ENCODE measurements around the gene UBAP1L. TPM values are rescaled to one million over a fixed set of nuclear protein-coding genes. Genes with fewer than 3 reads are reported as not detected.

The UBAP1L gene
- total RNA-seq, 1 experiment from 2014 or later, result 3.0 TPM

GRCh38 chr15:65050270-65050669, 64.7 kb downstream of the UBAP1L start:
- Mint-ChIP-seq H3K9me3 (no peaks in the 10 kb centered on the region), H3K36me3 (ENCODE audit: insufficient read depth in 1 of 3, low read depth in 3 of 3) (peaks cover 0 to 1% (median 0%) of the 10 kb centered on the region in 3 experiments; a peak in 1 of 7 replicates), H3K4me1 (peaks cover 7 to 9% of the 10 kb centered on the region in 2 experiments), H3K27me3 (ENCODE audit: low read depth) (no peaks in the 10 kb centered on the region), H3K27ac (no peak overlapping the region), H3K4me3 (no peak overlapping the region)
- Histone ChIP-seq H2BK12ac (ENCODE audit: insufficient read length, low read depth, low read length) (no peak overlapping the region), H2BK20ac (ENCODE audit: low read depth, low read length, poor library complexity, severe bottlenecking) (no peak overlapping the region), H3K18ac (ENCODE audit: insufficient read length, low read depth, low read length) (no peak overlapping the region), H2BK15ac (ENCODE audit: low read depth, low read length) (no peak overlapping the region), H4K8ac (replicated peaks; ENCODE audit: insufficient read length, low read depth, low read length) (no peak overlapping the region), H2AK5ac (ENCODE audit: insufficient read length, low read length) (no peak overlapping the region), H4K5ac (ENCODE audit: insufficient read length, low read depth, low read length) (no peak overlapping the region), H3T11ph (ENCODE audit: low read length) (no peak overlapping the region), H3K9ac (ENCODE audit: extremely low read depth, insufficient read length, low read length) (no peak overlapping the region), H3K9me3 (ENCODE audit: control insufficient read depth, low read depth, low read length) (no peaks in the 10 kb centered on the region), H3K23ac (ENCODE audit: insufficient read length, low read depth, low read length) (no peak overlapping the region), H4K20me1 (ENCODE audit: control insufficient read depth, insufficient read depth, insufficient read length) (no peaks in the 10 kb centered on the region), H3K23me2 (ENCODE audit: insufficient read length, low read depth, low read length, poor library complexity, severe bottlenecking) (no peaks in the 10 kb centered on the region), H3K79me1 (ENCODE audit: insufficient read depth, low read depth, low read length, poor library complexity, severe bottlenecking) (no peaks in the 10 kb centered on the region), H3K14ac (ENCODE audit: insufficient read depth, low read length) (no peak overlapping the region), H3K27me3 (ENCODE audit: insufficient read depth, low read length) (no peaks in the 10 kb centered on the region), H3K4me2 (ENCODE audit: insufficient read depth, insufficient read length, low read length) (no peak overlapping the region), H3K4me1 (ENCODE audit: insufficient read depth, low read length) (no peaks in the 10 kb centered on the region), H2AFZ (ENCODE audit: low read length) (no peak overlapping the region), H2BK5ac (ENCODE audit: insufficient read length, low read length) (no peak overlapping the region), H3K79me2 (ENCODE audit: insufficient read depth, low read length) (no peaks in the 10 kb centered on the region), H3K56ac (ENCODE audit: insufficient read length, low read depth, low read length) (no peak overlapping the region), H3K4ac (ENCODE audit: low read depth, low read length) (no peak overlapping the region), H4K91ac (ENCODE audit: insufficient read length, low read depth, low read length) (no peak overlapping the region), H3K27ac (ENCODE audit: insufficient read length, low read depth, low read length) (no peak overlapping the region), H2BK120ac (ENCODE audit: low read depth, low read length, poor library complexity, severe bottlenecking) (no peak overlapping the region)
- 100% methylated on average over 1 of the region's 4 CpGs for WGBS (ENCODE audit: extremely low coverage, insufficient read length, low lambda C conversion rate)
- TF ChIP-seq, protein P1, sequence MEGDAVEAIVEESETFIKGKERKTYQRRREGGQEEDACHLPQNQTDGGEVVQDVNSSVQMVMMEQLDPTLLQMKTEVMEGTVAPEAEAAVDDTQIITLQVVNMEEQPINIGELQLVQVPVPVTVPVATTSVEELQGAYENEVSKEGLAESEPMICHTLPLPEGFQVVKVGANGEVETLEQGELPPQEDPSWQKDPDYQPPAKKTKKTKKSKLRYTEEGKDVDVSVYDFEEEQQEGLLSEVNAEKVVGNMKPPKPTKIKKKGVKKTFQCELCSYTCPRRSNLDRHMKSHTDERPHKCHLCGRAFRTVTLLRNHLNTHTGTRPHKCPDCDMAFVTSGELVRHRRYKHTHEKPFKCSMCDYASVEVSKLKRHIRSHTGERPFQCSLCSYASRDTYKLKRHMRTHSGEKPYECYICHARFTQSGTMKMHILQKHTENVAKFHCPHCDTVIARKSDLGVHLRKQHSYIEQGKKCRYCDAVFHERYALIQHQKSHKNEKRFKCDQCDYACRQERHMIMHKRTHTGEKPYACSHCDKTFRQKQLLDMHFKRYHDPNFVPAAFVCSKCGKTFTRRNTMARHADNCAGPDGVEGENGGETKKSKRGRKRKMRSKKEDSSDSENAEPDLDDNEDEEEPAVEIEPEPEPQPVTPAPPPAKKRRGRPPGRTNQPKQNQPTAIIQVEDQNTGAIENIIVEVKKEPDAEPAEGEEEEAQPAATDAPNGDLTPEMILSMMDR (conservative IDR thresholded peaks at IDR 0.05), result no peak
- DNase-seq, result no peak

All from H9 (cell line).